Measurements from ENCODE around the gene YEATS2. TPM values are rescaled to one million over a fixed set of nuclear protein-coding genes. Genes with fewer than 3 reads are reported as not detected.
"Not testable (repeated sequence)": the region's sequence is repeated elsewhere in the genome, so short reads cannot be mapped to it uniquely, and the experiment has no call there.

The YEATS2 gene
- total and polyA plus RNA-seq, 2 donors (not counting 1 experiment from before 2014, with no cell fraction given): 25.0 to 28.7 TPM

GRCh38 chr3:183699238-183699947, 1.8 kb downstream of the YEATS2 start:
- Histone ChIP-seq H4K20me1 (ENCODE audit: control insufficient read depth, extremely low read depth, insufficient read depth, low read length) (no peaks in the 10 kb centered on the region), H3K27ac (ENCODE audit: insufficient read depth, low read length) (peak overlapping the region; percentile 75), H3K27me3 (ENCODE audit: control insufficient read depth, insufficient read depth, low read length) (no peaks in the 10 kb centered on the region), H3K4me1 (ENCODE audit: control insufficient read depth, extremely low read depth, insufficient read depth, low read length) (no peaks in the 10 kb centered on the region), H3K4me2 (ENCODE audit: extremely low read depth, insufficient read depth, low read length) (peak overlapping the region; percentile 79), H3K79me2 (ENCODE audit: control insufficient read depth, insufficient read depth, low read length) (peaks cover 67% of the 10 kb centered on the region), H3K4me3 (replicated peaks in 1 of 4; ENCODE audit: control extremely low read depth in 1 of 4, insufficient read depth in 1 of 4, low read depth in 3 of 4, low read length in 4 of 4) (peak overlapping the region; percentile 86 to 98 (median 92)), H3K36me3 (ENCODE audit: control insufficient read depth, insufficient read depth, low read length) (no peaks in the 10 kb centered on the region), H3K9me3 (ENCODE audit: control insufficient read depth, insufficient read depth, low read depth, low read length) (no peaks in the 10 kb centered on the region), H3K9ac (ENCODE audit: insufficient read depth, low read length) (no peak overlapping the region), H2AFZ (ENCODE audit: low read length) (no peak overlapping the region)
- DNase-seq (ENCODE audit: low read depth in 2 of 2): no peak
- TF ChIP-seq, protein P1, sequence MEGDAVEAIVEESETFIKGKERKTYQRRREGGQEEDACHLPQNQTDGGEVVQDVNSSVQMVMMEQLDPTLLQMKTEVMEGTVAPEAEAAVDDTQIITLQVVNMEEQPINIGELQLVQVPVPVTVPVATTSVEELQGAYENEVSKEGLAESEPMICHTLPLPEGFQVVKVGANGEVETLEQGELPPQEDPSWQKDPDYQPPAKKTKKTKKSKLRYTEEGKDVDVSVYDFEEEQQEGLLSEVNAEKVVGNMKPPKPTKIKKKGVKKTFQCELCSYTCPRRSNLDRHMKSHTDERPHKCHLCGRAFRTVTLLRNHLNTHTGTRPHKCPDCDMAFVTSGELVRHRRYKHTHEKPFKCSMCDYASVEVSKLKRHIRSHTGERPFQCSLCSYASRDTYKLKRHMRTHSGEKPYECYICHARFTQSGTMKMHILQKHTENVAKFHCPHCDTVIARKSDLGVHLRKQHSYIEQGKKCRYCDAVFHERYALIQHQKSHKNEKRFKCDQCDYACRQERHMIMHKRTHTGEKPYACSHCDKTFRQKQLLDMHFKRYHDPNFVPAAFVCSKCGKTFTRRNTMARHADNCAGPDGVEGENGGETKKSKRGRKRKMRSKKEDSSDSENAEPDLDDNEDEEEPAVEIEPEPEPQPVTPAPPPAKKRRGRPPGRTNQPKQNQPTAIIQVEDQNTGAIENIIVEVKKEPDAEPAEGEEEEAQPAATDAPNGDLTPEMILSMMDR (conservative IDR thresholded peaks at IDR 0.05 in 1 of 2, IDR thresholded peaks at IDR 0.05 in 1 of 2; ENCODE audit: low read depth in 1 of 2, low read length in 2 of 2): no peak
- TF ChIP-seq EZH2 (IDR thresholded peaks at IDR 0.05; ENCODE audit: low read length, missing control alignments): no peak

DNA sequence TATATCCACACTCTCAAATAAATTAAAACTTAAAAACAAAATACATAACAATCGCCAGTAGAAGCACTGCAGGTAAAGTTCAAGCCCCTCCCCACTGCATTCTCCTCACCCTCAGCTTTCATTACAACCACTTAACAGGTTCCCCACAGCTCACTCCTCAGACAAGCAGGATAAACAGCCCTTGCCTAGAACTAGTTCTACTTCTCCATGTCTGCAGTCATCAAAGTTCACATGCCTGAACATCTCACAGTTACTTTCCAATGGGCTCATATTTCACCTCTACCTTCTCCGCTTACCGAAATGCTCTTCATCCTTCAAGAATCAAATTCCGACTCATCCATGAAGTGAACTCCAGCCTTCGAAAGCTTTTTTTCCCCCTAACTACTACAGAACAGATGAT, 4.1 kb downstream of the YEATS2 start:
- Histone ChIP-seq H3K4me2 (ENCODE audit: extremely low read depth, insufficient read depth, low read length) (no peak overlapping the region), H3K9ac (ENCODE audit: insufficient read depth, low read length) (no peak overlapping the region), H3K27me3 (ENCODE audit: control insufficient read depth, insufficient read depth, low read length) (no peaks in the 10 kb centered on the region), H3K4me3 (replicated peaks in 1 of 4; ENCODE audit: control extremely low read depth in 1 of 4, insufficient read depth in 1 of 4, low read depth in 3 of 4, low read length in 4 of 4) (no peak overlapping the region), H4K20me1 (ENCODE audit: control insufficient read depth, extremely low read depth, insufficient read depth, low read length) (no peaks in the 10 kb centered on the region), H3K4me1 (ENCODE audit: control insufficient read depth, extremely low read depth, insufficient read depth, low read length) (no peaks in the 10 kb centered on the region), H2AFZ (ENCODE audit: low read length) (no peak overlapping the region), H3K9me3 (ENCODE audit: control insufficient read depth, insufficient read depth, low read depth, low read length) (no peaks in the 10 kb centered on the region), H3K36me3 (ENCODE audit: control insufficient read depth, insufficient read depth, low read length) (no peaks in the 10 kb centered on the region), H3K79me2 (ENCODE audit: control insufficient read depth, insufficient read depth, low read length) (peaks cover 91% of the 10 kb centered on the region), H3K27ac (ENCODE audit: insufficient read depth, low read length) (no peak overlapping the region)
- TF ChIP-seq EZH2 (IDR thresholded peaks at IDR 0.05; ENCODE audit: low read length, missing control alignments): no peak
- TF ChIP-seq, protein P1 (conservative IDR thresholded peaks at IDR 0.05 in 1 of 2, IDR thresholded peaks at IDR 0.05 in 1 of 2; ENCODE audit: low read depth in 1 of 2, low read length in 2 of 2): no peak
- no peak for DNase-seq (ENCODE audit: low read depth in 2 of 2)

- not testable (repeated sequence) for H3K9ac ChIP-seq (ENCODE audit: insufficient read depth, low read length); H4K20me1 ChIP-seq (ENCODE audit: control insufficient read depth, extremely low read depth, insufficient read depth, low read length); H3K4me1 ChIP-seq (ENCODE audit: control insufficient read depth, extremely low read depth, insufficient read depth, low read length); H3K27me3 ChIP-seq (ENCODE audit: control insufficient read depth, insufficient read depth, low read length); H3K36me3 ChIP-seq (ENCODE audit: control insufficient read depth, insufficient read depth, low read length); DNase-seq (ENCODE audit: low read depth in 2 of 2); H3K4me2 ChIP-seq (ENCODE audit: extremely low read depth, insufficient read depth, low read length); H3K9me3 ChIP-seq (ENCODE audit: control insufficient read depth, insufficient read depth, low read depth, low read length); H2AFZ ChIP-seq (ENCODE audit: low read length); H3K4me3 ChIP-seq (replicated peaks in 1 of 4; ENCODE audit: control extremely low read depth in 1 of 4, insufficient read depth in 1 of 4, low read depth in 3 of 4, low read length in 4 of 4); H3K27ac ChIP-seq (ENCODE audit: insufficient read depth, low read length)
- peaks cover 95% of the 10 kb centered on the region for H3K79me2 ChIP-seq (ENCODE audit: control insufficient read depth, insufficient read depth, low read length)
These were observed 6.3 kb downstream of the YEATS2 start for GRCh38 chr3:183703892-183704291.
